GM23248 (cell line): ENCODE results near the gene HAND1. TPM values are rescaled to one million over a fixed set of nuclear protein-coding genes. Genes with fewer than 3 reads are reported as not detected.

Experiments used
- DNase-seq: peaks from one replicate; pipeline ENCODE4 v3.0.0-alpha.2; 2015
- H2AFZ ChIP-seq: fragments of 200-600 bp; sonication (generic); 2 replicates; pipeline ENCODE4 v1.6.1; 2016; ENCODE audit warnings: antibody characterized with exemption
- H3F3A ChIP-seq: fragments of 200-600 bp; sonication (generic); 2 replicates; pipeline ENCODE4 v1.6.1; 2016; ENCODE audit warnings: mild to moderate bottlenecking, antibody characterized with exemption, mixed run types; ENCODE audit not compliant: insufficient read depth
- H3K27ac ChIP-seq: fragments of 200-600 bp; sonication (generic); 2 replicates; pipeline ENCODE4 v1.5.1; 2016; ENCODE audit warnings: mild to moderate bottlenecking
- H3K27me3 ChIP-seq: fragments of 200-600 bp; sonication (generic); replicated peaks from 2 replicates; pipeline ENCODE4 v1.6.1; 2016; ENCODE audit warnings: mild to moderate bottlenecking; ENCODE audit not compliant: insufficient read depth
- H3K36me3 ChIP-seq: fragments of 200-600 bp; sonication (generic); 2 replicates; pipeline ENCODE4 v1.6.1; 2016; ENCODE audit warnings: low read depth, mild to moderate bottlenecking
- H3K4me1 ChIP-seq: fragments of 200-600 bp; sonication (generic); 2 replicates; pipeline ENCODE4 v1.6.1; 2016; ENCODE audit warnings: mild to moderate bottlenecking; ENCODE audit not compliant: insufficient read depth
- H3K4me2 ChIP-seq: fragments of 200-600 bp; sonication (generic); one replicate; pipeline ENCODE4 v1.6.1; 2016; ENCODE audit warnings: mild to moderate bottlenecking; ENCODE audit not compliant: unreplicated experiment
- H3K4me3 ChIP-seq: fragments of 200-600 bp; sonication (generic); 2 replicates; pipeline ENCODE4 v1.5.1; 2016; ENCODE audit warnings: mild to moderate bottlenecking
- H3K79me2 ChIP-seq: fragments of 200-600 bp; sonication (generic); 2 replicates; pipeline ENCODE4 v1.6.1; 2016; ENCODE audit warnings: mild to moderate bottlenecking; ENCODE audit not compliant: insufficient read depth
- H3K9ac ChIP-seq: fragments of 200-600 bp; sonication (generic); 2 replicates; pipeline ENCODE4 v1.6.1; 2016; ENCODE audit warnings: mild to moderate bottlenecking
- H3K9me2 ChIP-seq: fragments of 200-600 bp; sonication (generic); 2 replicates; pipeline ENCODE4 v1.6.1; 2016; ENCODE audit warnings: mixed run types, mild to moderate bottlenecking, moderate library complexity; ENCODE audit not compliant: insufficient read depth
- H3K9me3 ChIP-seq: fragments of 200-600 bp; sonication (generic); one replicate; pipeline ENCODE4 v1.6.1; 2017; ENCODE audit warnings: low read depth
- H4K20me1 ChIP-seq: fragments of 200-600 bp; sonication (generic); 2 replicates; pipeline ENCODE4 v1.6.0; 2016; ENCODE audit not compliant: insufficient read depth
- EZH2 ChIP-seq: fragments of 200-600 bp; sonication (generic); IDR thresholded peaks from 2 replicates; pipeline ENCODE4 v1.6.1; 2018; ENCODE audit warnings: antibody characterized with exemption, mild to moderate bottlenecking; ENCODE audit not compliant: insufficient read depth, poor library complexity, severe bottlenecking
- EZH2phosphoT487 ChIP-seq: fragments of 200-600 bp; sonication (generic); IDR thresholded peaks from 2 replicates; pipeline ENCODE4 v1.6.1; 2018; ENCODE audit warnings: antibody characterized with exemption, moderate library complexity, mild to moderate bottlenecking, low read depth; ENCODE audit not compliant: insufficient read depth
- WGBS, 2 experiments: methylation state at CpG; one replicate each; pipeline ENCODE4 v1.1.6; 2015 to 2017; ENCODE audit warnings: low lambda C conversion rate in 2 of 2, low coverage in 1 of 2; ENCODE audit errors: missing lambda C conversion rate in 2 of 2; 5-methylcytosine and 5-hydroxymethylcytosine counted together
- in situ Hi-C: fragments of 300-500 bp; cut with MboI; formaldehyde crosslinking; loops from 2 replicates; pipeline ENCODE4 v1.15.0; 2020
- polyA plus RNA-seq: library from polyadenylated mRNA; unstranded; fragments of >200 nt; fragmentation: Nextera tagmentation; extraction: Ambion mirVana; gene quantifications from 2 replicates; pipeline ENCODE4 v1.2.1, GENCODE V29; 2016
- total RNA-seq: library from RNA; depleted of rRNA; stranded (reverse); fragments of >200 nt; shearing (Covaris generic); gene quantifications from 2 replicates; pipeline ENCODE4 v1.2.3, GENCODE V29; 2014

The HAND1 gene
- total and polyA plus RNA-seq, 2 experiments from 2014 or later: not detected

DNA sequence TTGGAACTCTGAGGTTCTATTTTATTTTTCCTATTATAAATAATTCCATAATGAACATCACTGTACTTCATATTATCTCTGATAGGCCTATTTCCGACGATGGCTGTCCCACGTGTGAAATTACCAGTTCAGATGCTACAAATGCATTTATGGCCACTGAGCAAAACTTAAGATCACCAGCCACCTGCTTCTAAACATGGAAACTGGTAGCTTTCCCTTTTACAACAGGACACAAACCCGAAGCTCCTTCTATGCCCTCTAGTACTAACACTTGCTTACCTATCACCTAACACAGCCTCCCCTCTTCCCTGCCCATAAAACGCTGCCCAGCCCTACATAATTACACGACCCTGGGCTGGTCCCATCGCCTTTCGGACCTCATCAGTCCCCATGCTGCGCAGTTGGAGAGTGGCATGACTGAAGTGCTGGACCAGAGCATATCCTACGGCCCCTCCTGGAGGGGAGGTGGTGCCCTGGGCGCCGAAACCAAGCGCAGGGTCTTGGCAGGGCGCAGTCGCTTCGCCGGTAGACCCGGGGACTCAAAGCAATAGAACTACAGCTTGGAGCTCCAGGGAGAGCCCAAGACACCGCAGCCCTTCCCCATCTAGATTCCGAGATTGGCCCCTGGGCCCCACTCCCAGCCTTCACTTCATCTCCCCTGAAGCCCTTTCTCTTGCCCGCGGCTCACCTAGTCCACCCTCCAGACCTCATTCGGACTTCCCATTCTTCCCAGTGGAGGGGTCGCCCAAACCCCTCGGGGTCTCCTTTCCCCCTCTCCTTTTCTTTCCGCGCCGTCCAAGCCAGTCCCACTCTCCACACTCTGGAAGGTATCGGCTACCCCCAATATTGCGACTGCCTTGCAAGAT, 33.2 kb downstream of the HAND1 start:
- H3K9me2 ChIP-seq: no peaks in the 10 kb centered on the region
- in situ Hi-C loops: no loop called here
- H2AFZ ChIP-seq: peak overlapping the region; percentile 99
- no peaks in the 10 kb centered on the region for H3K27me3 ChIP-seq
- DNase-seq: peak; percentile 47
- no peaks in the 10 kb centered on the region; the same call in 1 of the 2 replicates for H3K36me3 ChIP-seq
- peaks cover 8% of the 10 kb centered on the region for H3F3A ChIP-seq
- 5 to 8% methylated on average over 29 to 30 of the region's 30 CpGs for WGBS, 2 experiments
- H3K4me1 ChIP-seq: peaks cover 17% of the 10 kb centered on the region
- peak overlapping the region; percentile 79 for H3K9ac ChIP-seq
- TF ChIP-seq EZH2phosphoT487: no peak
- no peak for TF ChIP-seq EZH2
- H4K20me1 ChIP-seq: peaks cover 17% of the 10 kb centered on the region; the same call in 1 of the 2 replicates
- H3K4me3 ChIP-seq: peak overlapping the region; percentile 95
- peak overlapping the region; percentile 43 for H3K27ac ChIP-seq
- H3K9me3 ChIP-seq: no peaks in the 10 kb centered on the region
- H3K4me2 ChIP-seq: peak overlapping the region; percentile 86
- H3K79me2 ChIP-seq: peaks cover 50% of the 10 kb centered on the region

DNA sequence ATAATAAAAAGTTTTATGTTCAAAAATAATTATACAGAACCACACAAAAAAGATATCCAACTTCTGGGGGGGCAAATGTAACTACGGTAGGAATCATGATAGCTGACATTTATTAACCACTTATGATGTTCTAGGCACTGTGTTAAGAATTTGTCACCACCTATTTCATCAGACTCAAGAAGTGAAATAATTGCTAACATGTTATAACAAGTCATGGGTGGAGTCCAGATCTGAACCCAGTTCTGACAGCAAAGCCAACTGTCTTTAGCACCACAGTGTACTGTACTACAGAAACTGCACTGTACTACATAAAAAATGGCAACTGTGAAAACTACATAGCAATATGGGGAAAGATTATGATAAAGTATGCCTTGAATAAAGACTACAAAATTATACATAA, 35.2 kb downstream of the HAND1 start:
- TF ChIP-seq EZH2 (no peak), EZH2phosphoT487 (no peak)
- Histone ChIP-seq H3K9me2 (no peaks in the 10 kb centered on the region), H3K4me2 (no peak overlapping the region), H3K27me3 (no peaks in the 10 kb centered on the region), H4K20me1 (no peaks in the 10 kb centered on the region), H3K4me3 (no peak overlapping the region), H2AFZ (no peak overlapping the region), H3K79me2 (peaks cover 30% of the 10 kb centered on the region), H3K9me3 (no peaks in the 10 kb centered on the region), H3K9ac (no peak overlapping the region), H3K4me1 (peaks cover 11% of the 10 kb centered on the region), H3K27ac (no peak overlapping the region), H3F3A (peaks cover 8% of the 10 kb centered on the region), H3K36me3 (peaks cover 4% of the 10 kb centered on the region; the same call in 1 of the 2 replicates)
- no peak for DNase-seq
- 85 to 93% methylated on average over 1 of the region's 1 CpG for WGBS, 2 experiments
- in situ Hi-C loops: no loop called here

DNA sequence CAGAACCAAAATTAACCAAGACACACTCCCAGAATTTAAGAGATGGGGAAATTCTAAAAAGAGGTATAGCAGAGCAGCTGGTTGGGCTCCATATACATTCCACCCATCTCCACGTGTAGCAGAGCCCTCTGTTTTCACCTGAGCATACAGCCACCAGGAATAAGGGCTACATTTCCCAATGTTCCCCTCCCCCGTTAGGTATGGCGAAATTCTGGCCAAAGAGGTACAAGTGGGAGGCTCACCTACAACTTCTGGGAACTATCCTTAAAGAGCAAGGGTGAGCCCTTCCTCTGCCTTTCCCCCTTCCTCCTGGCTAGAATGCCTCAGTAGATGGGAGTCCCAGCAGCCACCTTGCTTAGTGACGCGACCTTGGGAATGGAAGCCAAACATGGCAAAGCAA, 37.5 kb downstream of the HAND1 start:
- no peak overlapping the region for H3K4me2 ChIP-seq
- no peaks in the 10 kb centered on the region for H3K27me3 ChIP-seq
- H2AFZ ChIP-seq: no peak overlapping the region
- in situ Hi-C loops: no loop called here
- no peak overlapping the region for H3K9ac ChIP-seq
- TF ChIP-seq EZH2phosphoT487: no peak
- no peak for TF ChIP-seq EZH2
- H3K36me3 ChIP-seq: peaks cover 10% of the 10 kb centered on the region; the same call in 1 of the 2 replicates
- no peak overlapping the region for H3K4me3 ChIP-seq
- DNase-seq: no peak
- H3K9me2 ChIP-seq: no peaks in the 10 kb centered on the region
- H3K27ac ChIP-seq: no peak overlapping the region
- H3K79me2 ChIP-seq: peaks cover 18% of the 10 kb centered on the region
- H3K9me3 ChIP-seq: no peaks in the 10 kb centered on the region
- no peaks in the 10 kb centered on the region for H4K20me1 ChIP-seq
- H3K4me1 ChIP-seq: 0 out of 2 replicates have a peak, but pooled peaks cover 6% of the 10 kb centered on the region
- 86 to 87% methylated on average over 5 of the region's 5 CpGs for WGBS, 2 experiments
- H3F3A ChIP-seq: no peaks in the 10 kb centered on the region

DNA sequence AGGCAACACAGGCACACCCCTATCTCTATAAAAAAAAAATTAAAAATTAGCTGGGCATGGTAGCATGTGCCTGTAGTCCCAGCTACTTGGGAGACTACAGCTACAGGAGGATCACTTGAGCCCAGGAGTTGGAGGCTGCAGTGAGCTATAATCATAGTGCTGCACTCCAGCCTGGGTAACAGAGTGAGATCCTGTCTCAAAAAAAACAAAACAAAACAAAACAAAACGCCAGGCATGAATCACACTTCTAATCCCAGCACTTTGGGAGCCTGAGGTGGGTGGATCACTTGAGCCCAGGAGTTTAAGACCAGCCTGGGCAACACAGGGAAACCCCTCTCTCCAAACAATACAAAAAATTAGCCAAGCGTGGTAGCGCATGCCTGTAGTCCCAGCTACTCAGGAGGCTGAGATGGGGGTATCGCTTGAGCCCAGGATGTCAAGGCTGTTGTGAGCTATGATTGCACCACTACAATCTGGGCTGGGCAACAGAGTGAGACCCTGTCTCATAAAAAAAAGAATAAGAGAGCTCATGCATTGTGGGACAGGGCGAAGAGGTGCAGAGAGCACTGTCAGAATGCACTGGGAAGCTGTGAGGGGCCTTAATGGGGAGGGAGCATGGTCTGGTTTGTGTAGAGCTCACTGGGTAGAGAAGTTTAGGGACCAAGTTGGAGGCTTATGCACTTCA, 40.6 kb downstream of the HAND1 start:
- no peaks in the 10 kb centered on the region for H3F3A ChIP-seq
- peaks cover 10% of the 10 kb centered on the region; the same call in 1 of the 2 replicates for H3K36me3 ChIP-seq
- H4K20me1 ChIP-seq: no peaks in the 10 kb centered on the region
- no peaks in the 10 kb centered on the region for H3K27me3 ChIP-seq
- H3K9me3 ChIP-seq: no peaks in the 10 kb centered on the region
- no peak overlapping the region for H3K27ac ChIP-seq
- no peaks in the 10 kb centered on the region for H3K9me2 ChIP-seq
- H3K79me2 ChIP-seq: no peaks in the 10 kb centered on the region
- no peak overlapping the region for H2AFZ ChIP-seq
- no peak overlapping the region for H3K4me3 ChIP-seq
- TF ChIP-seq EZH2phosphoT487 (no peak), EZH2 (no peak)
- H3K4me2 ChIP-seq: no peak overlapping the region
- DNase-seq: no peak
- no peak overlapping the region for H3K9ac ChIP-seq
- 84 to 89% methylated on average over 5 of the region's 5 CpGs for WGBS, 2 experiments
- H3K4me1 ChIP-seq: no peaks in the 10 kb centered on the region
- in situ Hi-C loops: no loop called here
